A673 (cell line): ENCODE results near the gene CCL21. TPM values are rescaled to one million over a fixed set of nuclear protein-coding genes. Genes with fewer than 3 reads are reported as not detected.

ENCODE experiments used
- BruUV-seq: library from RNA; stranded (reverse); fragments of 400-500 nt; replicated peaks from 2 replicates; lab custom pipeline; 2021; lab: Mats Ljungman, UMichigan
- CTCF ChIA-PET: fragments of 300-600 bp; sonication (Branson Sonifier 250); formaldehyde crosslinking; loops from one replicate; lab custom pipeline; 2022; ENCODE audit warnings: antibody characterized with exemption; lab: Charles Lee
- POLR2A ChIA-PET: fragments of 300-600 bp; sonication (Branson Sonifier 250); formaldehyde crosslinking; loops from one replicate; lab custom pipeline; 2022; ENCODE audit warnings: antibody characterized with exemption; ENCODE audit not compliant: low non-redundant PET; lab: Charles Lee
- DNase-seq: peaks from one replicate; pipeline ENCODE4 v3.0.0-alpha.2; 2015; ENCODE audit warnings: low spot score
- H3K27ac ChIP-seq: fragments of 200-600 bp; sonication (generic); 2 replicates; pipeline ENCODE4 v1.5.1; 2016; ENCODE audit warnings: mixed run types, low read depth, mild to moderate bottlenecking, mixed read lengths, antibody characterized with exemption, low read length; ENCODE audit not compliant: poor library complexity, severe bottlenecking
- H3K27me3 ChIP-seq: fragments of 200-600 bp; sonication (generic); replicated peaks from 2 replicates; pipeline ENCODE4 v1.6.1; 2017; ENCODE audit warnings: mixed run types, low read depth, mild to moderate bottlenecking, mixed read lengths, antibody characterized with exemption, low read length; ENCODE audit not compliant: insufficient read depth, poor library complexity
- H3K36me3 ChIP-seq: fragments of 200-600 bp; sonication (generic); 2 replicates; pipeline ENCODE4 v1.6.1; 2016; ENCODE audit warnings: mixed run types, mild to moderate bottlenecking, mixed read lengths, antibody characterized with exemption, low read length; ENCODE audit not compliant: insufficient read depth, poor library complexity, severe bottlenecking
- H3K4me1 ChIP-seq: fragments of 200-600 bp; sonication (generic); 2 replicates; pipeline ENCODE4 v1.6.1; 2017; ENCODE audit warnings: mixed run types, mild to moderate bottlenecking, mixed read lengths, antibody characterized with exemption, low read length; ENCODE audit not compliant: insufficient read depth, poor library complexity, severe bottlenecking
- H3K4me3 ChIP-seq: fragments of 200-600 bp; sonication (generic); 2 replicates; pipeline ENCODE4 v1.5.1; 2016; ENCODE audit warnings: low read depth, mixed run types, mild to moderate bottlenecking, mixed read lengths, low read length; ENCODE audit not compliant: poor library complexity, severe bottlenecking
- H3K9me3 ChIP-seq: fragments of 200-600 bp; sonication (generic); 2 replicates; pipeline ENCODE4 v1.6.1; 2016; ENCODE audit warnings: mixed run types, low read depth, mild to moderate bottlenecking, mixed read lengths, antibody characterized with exemption, low read length; ENCODE audit not compliant: poor library complexity, severe bottlenecking
- EZH2 ChIP-seq: fragments of 200-600 bp; sonication (generic); IDR thresholded peaks from 2 replicates; pipeline ENCODE4 v1.6.1; 2017; ENCODE audit warnings: borderline replicate concordance, low read depth, mild to moderate bottlenecking, mixed read lengths, antibody characterized with exemption, low read length; ENCODE audit not compliant: poor library complexity, severe bottlenecking
- intact Hi-C: fragments of 100-400 bp; cut with micrococcal nuclease; formaldehyde crosslinking; loops from one replicate; pipeline ENCODE4 v1.10.0; 2022; ENCODE audit not compliant: unreplicated experiment
- total RNA-seq: library from RNA; stranded (reverse); gene quantifications from 2 replicates; pipeline ENCODE4 v1.2.3, GENCODE V29; 2021
- TF ChIP-seq, protein P1 (sequence below): fragments of 300-800, 200-600 bp; sonication (generic); conservative IDR thresholded peaks from 2 replicates; pipeline ENCODE4 v1.5.1; 2017; ENCODE audit warnings: low read depth, mild to moderate bottlenecking, antibody characterized with exemption, low read length, moderate library complexity, mixed read lengths

Gene CCL21
- total RNA-seq, 1 experiment from 2014 or later, result not detected

DNA sequence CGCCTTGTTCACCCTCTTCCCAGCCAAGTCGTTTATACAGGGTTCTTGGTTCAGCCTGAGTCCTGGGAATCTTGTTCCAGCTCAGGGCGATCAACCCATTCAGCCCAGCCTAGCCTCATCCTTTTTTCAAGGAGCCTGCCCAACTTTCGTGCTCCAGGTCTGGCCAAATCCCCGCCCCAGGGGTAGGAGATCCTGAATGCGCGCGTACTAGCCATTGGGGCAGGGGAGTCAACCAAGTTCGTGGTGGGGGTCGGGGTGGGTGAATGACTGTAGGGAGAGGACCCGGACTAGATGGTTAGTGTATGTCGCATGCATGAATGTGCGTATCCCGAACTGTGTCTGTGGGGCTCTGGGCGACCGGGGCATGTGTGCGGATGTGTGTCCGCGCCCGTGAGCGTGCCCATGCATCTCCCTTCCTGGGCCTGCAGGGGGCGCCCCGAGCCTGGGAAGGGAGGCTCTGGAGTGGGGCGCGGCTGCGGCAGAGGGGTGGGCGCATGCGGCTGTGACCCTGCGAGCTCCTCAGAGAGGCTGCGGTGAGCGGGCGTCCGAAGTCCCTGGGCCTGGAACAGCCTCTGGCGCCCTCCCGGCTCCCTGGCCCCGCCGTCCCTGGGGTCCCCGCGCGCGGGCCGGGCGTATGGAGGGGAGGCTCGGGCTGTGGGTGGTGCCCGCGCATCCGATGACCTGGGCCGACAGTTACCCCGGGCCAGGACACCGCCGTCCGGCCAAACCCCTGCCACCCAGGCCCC is 8.7 kb downstream of the CCL21 start:
- CTCF ChIA-PET, result no interaction called here
- BruUV-seq, result no TSS peak
- POLR2A ChIA-PET, result no interaction called here
- intact Hi-C loops, result no loop called here
- Histone ChIP-seq H3K9me3 (no peaks in the 10 kb centered on the region), H3K27me3 (peaks cover 5% of the 10 kb centered on the region), H3K27ac (no peak overlapping the region), H3K4me1 (no peaks in the 10 kb centered on the region), H3K4me3 (peak overlapping the region; percentile 61), H3K36me3 (no peaks in the 10 kb centered on the region)
- TF ChIP-seq, protein P1, sequence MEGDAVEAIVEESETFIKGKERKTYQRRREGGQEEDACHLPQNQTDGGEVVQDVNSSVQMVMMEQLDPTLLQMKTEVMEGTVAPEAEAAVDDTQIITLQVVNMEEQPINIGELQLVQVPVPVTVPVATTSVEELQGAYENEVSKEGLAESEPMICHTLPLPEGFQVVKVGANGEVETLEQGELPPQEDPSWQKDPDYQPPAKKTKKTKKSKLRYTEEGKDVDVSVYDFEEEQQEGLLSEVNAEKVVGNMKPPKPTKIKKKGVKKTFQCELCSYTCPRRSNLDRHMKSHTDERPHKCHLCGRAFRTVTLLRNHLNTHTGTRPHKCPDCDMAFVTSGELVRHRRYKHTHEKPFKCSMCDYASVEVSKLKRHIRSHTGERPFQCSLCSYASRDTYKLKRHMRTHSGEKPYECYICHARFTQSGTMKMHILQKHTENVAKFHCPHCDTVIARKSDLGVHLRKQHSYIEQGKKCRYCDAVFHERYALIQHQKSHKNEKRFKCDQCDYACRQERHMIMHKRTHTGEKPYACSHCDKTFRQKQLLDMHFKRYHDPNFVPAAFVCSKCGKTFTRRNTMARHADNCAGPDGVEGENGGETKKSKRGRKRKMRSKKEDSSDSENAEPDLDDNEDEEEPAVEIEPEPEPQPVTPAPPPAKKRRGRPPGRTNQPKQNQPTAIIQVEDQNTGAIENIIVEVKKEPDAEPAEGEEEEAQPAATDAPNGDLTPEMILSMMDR, result peak; percentile 98
- TF ChIP-seq EZH2, result no peak
- peak; percentile 83 for DNase-seq

DNA sequence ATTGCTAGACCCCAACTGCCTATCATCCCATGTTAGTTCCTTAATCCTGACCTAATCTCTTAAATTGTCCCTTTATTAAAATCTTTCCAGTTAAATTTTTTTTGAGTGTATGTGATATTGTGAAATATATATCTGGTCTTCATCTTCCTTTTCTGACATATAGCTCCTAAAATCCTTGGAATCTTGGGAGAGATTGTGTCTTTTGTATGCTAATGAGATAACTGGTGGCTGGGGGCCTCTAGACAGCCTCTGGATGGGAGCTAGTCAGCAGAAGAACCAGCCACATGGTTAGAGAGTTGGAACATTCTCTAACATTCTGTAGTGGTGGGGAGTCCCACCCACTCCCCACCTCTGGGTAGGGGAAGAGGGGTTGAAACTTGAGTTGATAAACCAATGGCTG is 15.1 kb downstream of the CCL21 start:
- TF ChIP-seq, protein P1, result no peak
- no peak for TF ChIP-seq EZH2
- DNase-seq, result no peak
- intact Hi-C loops, result no loop called here
- H3K27me3 ChIP-seq, result no peaks in the 10 kb centered on the region
- POLR2A ChIA-PET, result no interaction called here
- no peaks in the 10 kb centered on the region for H3K4me1 ChIP-seq
- no peak overlapping the region for H3K27ac ChIP-seq
- CTCF ChIA-PET, result no interaction called here
- H3K9me3 ChIP-seq, result no peaks in the 10 kb centered on the region
- H3K4me3 ChIP-seq, result no peak overlapping the region
- H3K36me3 ChIP-seq, result no peaks in the 10 kb centered on the region
- no TSS peak for BruUV-seq

DNA sequence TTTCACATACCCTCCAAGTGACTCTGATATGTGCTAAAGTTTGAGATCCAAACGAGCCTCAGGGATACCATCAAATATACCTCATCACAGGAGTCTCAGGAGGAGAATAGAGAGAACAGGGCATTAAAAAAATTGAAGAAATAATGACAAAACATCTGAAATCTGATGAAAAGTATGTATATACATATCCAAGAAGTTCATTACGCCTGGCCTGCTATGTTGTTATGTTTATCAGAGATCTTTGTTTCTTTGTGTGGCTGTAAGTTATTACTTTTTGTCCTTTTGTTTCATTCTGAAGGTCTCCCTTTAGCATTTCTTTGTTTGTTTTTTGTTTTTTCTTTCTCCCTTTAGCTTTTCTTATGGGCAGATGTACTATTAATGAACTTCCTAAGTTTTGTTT is 16.4 kb downstream of the CCL21 start:
- CTCF ChIA-PET, result no interaction called here
- TF ChIP-seq, protein P1, result no peak
- no peak for TF ChIP-seq EZH2

More for the DNA sequence above, 16.4 kb downstream of the CCL21 start:
- H3K4me3 ChIP-seq, result no peak overlapping the region
- intact Hi-C loops, result no loop called here
- POLR2A ChIA-PET, result no interaction called here
- no peak for DNase-seq
- no peaks in the 10 kb centered on the region for H3K27me3 ChIP-seq
- no peak overlapping the region for H3K27ac ChIP-seq
- H3K36me3 ChIP-seq, result no peaks in the 10 kb centered on the region
- H3K4me1 ChIP-seq, result no peaks in the 10 kb centered on the region
- H3K9me3 ChIP-seq, result no peaks in the 10 kb centered on the region
- BruUV-seq, result no TSS peak
